Nephron progenitor cell (in vitro differentiated cells): ENCODE measurements around the gene KLHL35.

Experiments
- DNase-seq: peaks from one replicate; pipeline ENCODE4 v3.0.0; 2021
- H3K27ac Mint-ChIP-seq: 2 replicates; pipeline ENCODE4 v1.8.0; 2021; ENCODE audit warnings: mild to moderate bottlenecking, moderate library complexity, mixed read lengths
- H3K27me3 Mint-ChIP-seq: 2 replicates; pipeline ENCODE4 v1.8.0; 2021; ENCODE audit warnings: mild to moderate bottlenecking, low read depth, mixed read lengths; ENCODE audit not compliant: poor library complexity
- H3K36me3 Mint-ChIP-seq: 2 replicates; pipeline ENCODE4 v1.8.0; 2021; ENCODE audit warnings: low read depth, mixed read lengths
- H3K4me1 Mint-ChIP-seq: 2 replicates; pipeline ENCODE4 v1.8.0; 2021; ENCODE audit warnings: mixed read lengths
- H3K4me3 Mint-ChIP-seq: 2 replicates; pipeline ENCODE4 v1.8.0; 2021; ENCODE audit warnings: mild to moderate bottlenecking, moderate library complexity, mixed read lengths
- H3K9me3 Mint-ChIP-seq: 2 replicates; pipeline ENCODE4 v1.8.0; 2021; ENCODE audit warnings: mild to moderate bottlenecking, moderate library complexity, mixed read lengths
- CTCF ChIP-seq: fragments of 200-600 bp; sonication (generic); IDR thresholded peaks from 2 replicates; pipeline ENCODE4 v1.5.0; 2021; ENCODE audit warnings: antibody characterized with exemption

Gene KLHL35

GRCh38 chr11:75447415-75447814, 14.4 kb upstream of the KLHL35 start:
- no peak for DNase-seq
- Mint-ChIP-seq H3K27ac (no peak overlapping the region), H3K4me1 (peaks cover 25% of the 10 kb centered on the region), H3K36me3 (no peaks in the 10 kb centered on the region), H3K4me3 (no peak overlapping the region), H3K27me3 (peaks cover 62% of the 10 kb centered on the region), H3K9me3 (no peaks in the 10 kb centered on the region)
- TF ChIP-seq CTCF, result no peak

GRCh38 chr11:75445315-75445953, 12.4 kb upstream of the KLHL35 start:
- Mint-ChIP-seq H3K4me3 (no peak overlapping the region), H3K27me3 (peaks cover 49% of the 10 kb centered on the region), H3K9me3 (no peaks in the 10 kb centered on the region), H3K27ac (no peak overlapping the region), H3K36me3 (no peaks in the 10 kb centered on the region), H3K4me1 (peaks cover 45% of the 10 kb centered on the region)
- peak; percentile 95 for TF ChIP-seq CTCF
- DNase-seq, result peak; percentile 91

- Mint-ChIP-seq H3K4me1 (peaks cover 64% of the 10 kb centered on the region), H3K4me3 (no peak overlapping the region), H3K27ac (no peak overlapping the region), H3K36me3 (no peaks in the 10 kb centered on the region), H3K9me3 (no peaks in the 10 kb centered on the region), H3K27me3 (peaks cover 38% of the 10 kb centered on the region)
- TF ChIP-seq CTCF, result no peak
- no peak for DNase-seq
Measured at GRCh38 chr11:75443043-75443442, 10.0 kb upstream of the KLHL35 start.

- peak; percentile 74 for DNase-seq
- Mint-ChIP-seq H3K27me3 (peaks cover 42% of the 10 kb centered on the region), H3K9me3 (no peaks in the 10 kb centered on the region), H3K27ac (no peak overlapping the region), H3K4me3 (peak overlapping the region; percentile 55), H3K36me3 (no peaks in the 10 kb centered on the region), H3K4me1 (peaks cover 69% of the 10 kb centered on the region)
- peak; percentile 16 for TF ChIP-seq CTCF
Measured at GRCh38 chr11:75442161-75442885, 9.3 kb upstream of the KLHL35 start.

GRCh38 chr11:75441804-75442132, 8.8 kb upstream of the KLHL35 start:
- peaks cover 42% of the 10 kb centered on the region for H3K27me3 Mint-ChIP-seq
- H3K9me3 Mint-ChIP-seq, result no peaks in the 10 kb centered on the region
- H3K36me3 Mint-ChIP-seq, result no peaks in the 10 kb centered on the region
- H3K4me1 Mint-ChIP-seq, result peaks cover 69% of the 10 kb centered on the region
- TF ChIP-seq CTCF, result no peak
- no peak for DNase-seq
- no peak overlapping the region for H3K27ac Mint-ChIP-seq
- peak overlapping the region; percentile 55 for H3K4me3 Mint-ChIP-seq
